HG02981 (cell line): ENCODE measurements around the gene CHURC1.

ENCODE experiments used
- ATAC-seq: cut with Tn5 transposase; IDR thresholded peaks from one replicate; pipeline ENCODE4 v1.9.1; 2021; ENCODE audit warnings: mild to moderate bottlenecking, moderate library complexity; ENCODE audit not compliant: unreplicated experiment

The CHURC1 gene

GRCh38 chr14:64954491-64955240, 40.4 kb downstream of the CHURC1 start:
- ATAC-seq, result no peak

GRCh38 chr14:64955297-64955696, 41.0 kb downstream of the CHURC1 start:
- ATAC-seq, result no peak

- no peak for ATAC-seq
Observed at GRCh38 chr14:64956697-64957406, 42.6 kb downstream of the CHURC1 start.

- ATAC-seq, result no peak
Observed at GRCh38 chr14:64958201-64958600, 43.9 kb downstream of the CHURC1 start.

- no peak for ATAC-seq
Observed at GRCh38 chr14:64958743-64959142, 44.5 kb downstream of the CHURC1 start.

- ATAC-seq, result no peak
Observed at GRCh38 chr14:64960762-64961276, 46.6 kb downstream of the CHURC1 start.

- no peak for ATAC-seq
Observed at GRCh38 chr14:64963611-64964010, 49.4 kb downstream of the CHURC1 start.

GRCh38 chr14:64965356-64966000, 51.2 kb downstream of the CHURC1 start:
- no peak for ATAC-seq

- ATAC-seq, result no peak
Observed at GRCh38 chr14:64966976-64967375, 52.7 kb downstream of the CHURC1 start.

- ATAC-seq, result no peak
Observed at GRCh38 chr14:64968167-64968566, 53.9 kb downstream of the CHURC1 start.

GRCh38 chr14:64968651-64969050, 54.4 kb downstream of the CHURC1 start:
- ATAC-seq, result no peak

GRCh38 chr14:64970041-64970440, 55.8 kb downstream of the CHURC1 start:
- no peak for ATAC-seq

GRCh38 chr14:64970776-64971477, 56.7 kb downstream of the CHURC1 start:
- no peak for ATAC-seq

- no peak for ATAC-seq
Observed at GRCh38 chr14:64971491-64971942, 57.3 kb downstream of the CHURC1 start.

GRCh38 chr14:64971943-64972791, 57.9 kb downstream of the CHURC1 start, which contains the start of gene RAB15:
Gene RAB15 (minus strand): TSS chr14:64972336. CDS start chr14:64972076, 260 bp downstream.
- peak; percentile 39 for ATAC-seq

- no peak for ATAC-seq
Observed at GRCh38 chr14:64973026-64973442, 58.8 kb downstream of the CHURC1 start.

GRCh38 chr14:64973826-64974225, 59.6 kb downstream of the CHURC1 start:
- no peak for ATAC-seq

GRCh38 chr14:64974563-64974962, 60.3 kb downstream of the CHURC1 start:
- ATAC-seq, result no peak

GRCh38 chr14:64979336-64980074, 65.2 kb downstream of the CHURC1 start:
- no peak for ATAC-seq
